ENCODE measurements around the gene SETSIP. TPM values are rescaled to one million over a fixed set of nuclear protein-coding genes. Genes with fewer than 3 reads are reported as not detected.

SETSIP gene, protein sequence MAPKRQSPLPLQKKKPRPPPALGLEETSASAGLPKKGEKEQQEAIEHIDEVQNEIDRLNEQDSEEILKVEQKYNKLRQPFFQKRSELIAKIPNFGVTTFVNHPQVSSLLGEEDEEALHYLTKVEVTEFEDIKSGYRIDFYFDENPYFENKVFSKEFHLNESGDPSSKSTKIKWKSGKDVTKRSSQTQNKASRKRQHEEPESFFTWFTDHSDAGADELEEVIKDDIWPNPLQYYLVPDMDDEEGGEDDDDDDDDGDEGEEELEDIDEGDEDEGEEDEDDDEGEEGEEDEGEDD
- 0.20 and 0.37 TPM in 2 replicates for total RNA-seq

DNA sequence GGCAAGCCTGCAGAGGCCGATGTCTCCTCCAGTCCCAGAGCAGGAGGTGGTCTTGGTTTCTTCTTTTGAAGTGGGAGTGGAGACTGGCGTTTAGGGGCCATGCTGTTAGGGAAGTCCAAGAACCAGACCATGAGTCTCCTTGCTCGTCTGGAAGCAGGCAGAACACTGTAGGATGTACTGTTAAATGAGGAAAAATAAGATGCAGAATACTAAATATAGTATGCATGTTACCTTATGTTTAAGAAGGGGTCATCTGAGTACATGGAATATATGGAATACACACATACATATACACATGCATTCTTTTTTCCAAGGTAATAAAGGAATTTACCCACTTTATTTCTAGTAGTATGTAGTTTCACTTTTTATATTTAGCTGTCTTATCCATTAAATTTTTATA is at the start of gene SETSIP:
SETSIP (minus strand) TSS at position 101 of the 400 bp plus-strand sequence; CDS start at position 101, 0 bp downstream.

DNA sequence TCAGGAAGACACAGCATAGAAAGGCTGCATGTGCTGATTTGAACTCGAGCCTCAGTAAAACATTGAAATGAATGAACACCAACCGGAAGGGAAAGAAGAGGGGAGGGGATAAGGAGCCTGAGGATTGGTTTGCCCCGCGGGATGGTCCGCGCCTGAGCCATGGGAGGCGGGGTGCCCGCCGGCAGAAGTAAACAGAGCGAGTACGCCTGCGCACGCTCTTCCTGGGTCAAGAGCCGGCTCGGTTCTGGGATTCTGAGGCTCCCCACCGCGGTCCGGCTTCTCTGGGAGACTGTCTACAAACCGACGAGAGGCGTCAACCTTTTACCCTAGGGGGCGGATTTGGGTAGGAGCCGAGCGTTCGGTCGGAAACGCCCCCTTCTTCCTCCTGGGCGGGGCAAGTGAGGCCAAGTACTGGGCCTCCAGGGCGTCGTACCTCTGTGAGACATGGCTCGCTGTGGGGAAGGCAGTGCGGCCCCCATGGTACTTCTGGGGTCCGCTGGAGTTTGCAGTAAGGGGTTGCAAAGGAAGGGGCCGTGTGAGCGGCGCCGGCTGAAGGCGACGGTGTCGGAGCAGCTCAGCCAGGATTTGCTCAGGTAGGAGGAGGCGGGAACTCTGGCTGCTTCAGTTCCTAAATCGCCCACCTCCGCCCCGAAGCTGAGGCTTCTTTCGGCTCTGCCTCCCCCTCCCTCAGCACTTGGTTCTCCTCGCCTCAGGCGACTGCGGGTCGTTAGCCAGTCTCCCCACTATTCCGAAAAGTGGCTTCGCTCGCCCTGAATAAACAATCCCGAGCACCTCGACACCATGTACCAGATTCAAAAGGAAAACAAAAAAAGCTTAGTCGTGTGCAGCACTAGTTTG is 5.1 kb upstream of the SETSIP start, which contains the start of gene BTBD8:
BTBD8 (plus strand) TSS at position 218 of the 858 bp plus-strand sequence; CDS start at position 445, 227 bp downstream.

Other genes with a start within 250 kb of the SETSIP start
- gene TGFBR3, start 189.3 kb downstream of the SETSIP start, total RNA-seq = 123 and 162 TPM in 2 replicates
- not detected in 2 replicates for gene BRDT, start 126.0 kb downstream of the SETSIP start, total RNA-seq
- under 0.01 TPM in 1 of 2 replicates, not detected in the other for gene EPHX4, start 45.4 kb downstream of the SETSIP start, total RNA-seq
- 2.9 and 3.5 TPM in 2 replicates for gene BTBD8, start 4.9 kb upstream of the SETSIP start, total RNA-seq
- gene C1orf146, start 142.5 kb upstream of the SETSIP start, total RNA-seq = not detected in 2 replicates
- 11.3 and 12.9 TPM in 2 replicates for gene GLMN, start 223.6 kb upstream of the SETSIP start, total RNA-seq
- 5.5 and 6.2 TPM in 2 replicates for gene RPAP2, start 223.6 kb upstream of the SETSIP start, total RNA-seq